ENCODE data around the gene CNTLN. TPM values are rescaled to one million over a fixed set of nuclear protein-coding genes. Genes with fewer than 3 reads are reported as not detected.

CNTLN gene
- polyA plus RNA-seq (ENCODE audit: insufficient read length in 12 of 12), result 10 to 100 TPM in 7 of 12 donors, 1 to 10 TPM in 4, not detected in 1; 6.3 to 16.1 (median 10.3) TPM
- long read RNA-seq, donor 1, full-length matches to known transcripts, result 2 of 2 reads
- long read RNA-seq, donor 1, partial matches to known transcripts, result 0 of 2 reads
- long read RNA-seq, donor 1, other reads (novel, unspliced or antisense), result 0 of 2 reads
- long read RNA-seq, donor 2, full-length matches to known transcripts, result 3 of 3 reads
- long read RNA-seq, donor 2, partial matches to known transcripts, result 0 of 3 reads
- long read RNA-seq, donor 2, other reads (novel, unspliced or antisense), result 0 of 3 reads
- long read RNA-seq, donor 3, result 0 reads
- long read RNA-seq, donor 4, result 0 reads
- long read RNA-seq, donor 5, result 0 reads
- long read RNA-seq, donor 6, result 0 reads
- long read RNA-seq, donor 7, result 0 reads
- long read RNA-seq, donor 8, result 0 reads
- long read RNA-seq, donor 9, full-length matches to known transcripts, result 1 of 1 reads
- long read RNA-seq, donor 9, partial matches to known transcripts, result 0 of 1 reads
- long read RNA-seq, donor 9, other reads (novel, unspliced or antisense), result 0 of 1 reads
- long read RNA-seq, donor 10, result 0 reads
- long read RNA-seq, donor 11, full-length matches to known transcripts, result 3 of 3 reads
- long read RNA-seq, donor 11, partial matches to known transcripts, result 0 of 3 reads
- long read RNA-seq, donor 11, other reads (novel, unspliced or antisense), result 0 of 3 reads

DNA sequence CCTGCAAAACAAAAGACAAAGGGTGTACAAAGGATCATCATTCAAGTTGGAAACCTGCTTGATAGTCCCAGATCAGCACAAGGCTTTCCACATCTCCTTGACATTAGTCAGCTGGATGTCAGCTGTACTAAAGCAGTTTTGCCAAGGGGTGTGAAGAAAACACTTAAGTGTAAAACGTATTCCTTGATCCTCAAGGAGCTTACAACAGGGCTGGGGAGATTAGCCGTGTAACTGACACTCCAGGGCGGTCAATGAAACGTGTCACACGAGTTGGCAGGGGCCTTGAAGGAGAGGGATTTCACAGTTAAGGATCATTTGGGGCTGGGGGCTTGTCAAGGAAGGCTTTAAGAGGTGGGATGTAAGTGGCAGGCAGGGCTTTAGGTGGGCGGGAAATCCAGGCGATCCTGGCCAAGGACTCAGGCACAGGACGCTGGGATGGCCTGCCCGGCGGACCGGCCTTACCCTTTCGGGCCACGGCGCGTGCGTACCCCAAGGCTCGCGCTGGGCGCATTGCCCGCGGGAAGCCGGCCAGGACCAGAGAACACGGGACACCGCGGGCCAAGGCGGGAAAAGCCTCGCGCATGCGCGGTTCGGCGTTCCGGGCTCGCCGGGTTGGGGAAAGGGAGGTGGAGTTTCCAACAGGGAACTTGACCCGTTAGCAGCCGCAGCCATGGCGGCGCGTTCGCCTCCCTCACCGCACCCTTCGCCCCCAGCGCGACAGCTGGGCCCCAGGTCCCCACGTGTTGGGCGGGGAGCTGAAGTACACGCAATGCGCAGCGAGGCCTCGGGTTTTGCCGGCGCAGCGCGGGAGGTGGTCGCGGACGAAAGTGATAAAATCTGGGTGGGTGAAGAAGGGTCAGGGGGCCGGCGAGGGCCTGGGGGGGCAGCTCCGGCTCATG, at the start of gene CNTLN:
TSS of gene CNTLN (plus strand) at position 645 of the 899 bp plus-strand sequence. CDS start at position 671, 26 bp downstream.
- peak; percentile 95 for DNase-seq

- DNase-seq, result no peak
These were observed 46.3 kb upstream of the CNTLN start for GRCh38 chr9:17088566-17088965.

DNA sequence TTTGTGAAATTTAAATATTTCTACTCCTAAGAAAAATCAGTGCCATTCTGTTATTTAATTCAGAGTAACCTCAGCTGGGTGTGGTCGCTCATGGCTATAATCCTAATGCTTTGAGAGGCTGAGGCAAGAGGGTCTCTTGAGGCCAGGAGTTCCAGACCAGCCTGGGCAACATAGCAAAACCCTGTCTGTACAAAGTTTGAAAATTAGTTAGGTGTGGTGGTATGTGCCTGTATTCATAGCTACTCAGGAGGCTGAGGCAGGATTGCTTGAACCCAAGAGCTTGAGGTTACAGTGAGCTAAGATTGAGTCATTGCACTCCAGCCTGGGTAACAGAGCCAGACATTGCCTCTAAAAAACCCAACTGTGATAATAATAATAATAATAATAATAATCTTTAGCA, 44.8 kb upstream of the CNTLN start:
- no peak for DNase-seq

DNA sequence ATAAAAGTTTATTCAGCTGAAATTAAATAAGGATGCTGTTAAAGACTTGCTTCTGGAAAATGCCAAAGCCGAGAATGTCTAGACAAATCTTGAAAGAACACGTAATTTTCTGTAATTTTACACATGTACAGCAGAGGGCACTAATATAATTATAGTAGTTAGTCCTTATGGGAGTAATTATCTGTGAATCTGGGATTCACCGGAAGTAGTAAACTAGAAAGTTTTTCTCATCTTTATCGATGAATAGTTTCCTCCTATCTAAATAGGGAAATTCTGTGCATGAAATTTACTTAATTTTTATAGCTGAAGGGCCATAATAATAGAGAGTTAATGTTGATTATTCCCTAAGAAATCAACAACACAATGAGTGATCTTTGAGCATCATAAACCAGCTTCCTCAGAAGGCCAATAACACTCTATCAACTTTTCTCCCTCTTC, 18.4 kb upstream of the CNTLN start:
- no peak for DNase-seq

- DNase-seq, result no peak
These were observed 17.5 kb upstream of the CNTLN start for GRCh38 chr9:17117372-17117771.

- no peak for DNase-seq
These were observed 14.6 kb upstream of the CNTLN start for GRCh38 chr9:17120203-17120602.

GRCh38 chr9:17121264-17121663, 13.6 kb upstream of the CNTLN start:
- DNase-seq, result no peak

DNA sequence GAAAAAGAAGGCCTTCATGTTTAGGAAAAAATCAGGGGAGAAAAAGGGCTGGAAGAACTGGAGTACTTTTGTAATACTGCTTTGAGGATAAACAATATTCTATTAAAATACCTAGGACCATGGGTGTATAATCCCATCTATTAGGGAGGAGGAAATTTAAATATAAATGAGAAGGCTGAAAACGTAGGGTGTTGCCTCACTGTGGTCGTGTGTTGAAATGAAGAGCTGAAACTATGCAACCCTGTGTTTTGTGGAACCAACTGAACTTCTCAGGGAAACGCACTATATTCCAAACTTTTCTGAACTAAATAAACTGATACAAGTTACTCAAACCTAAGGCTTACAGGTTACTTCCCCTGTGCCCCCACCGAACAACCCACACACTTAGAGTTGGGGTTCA, 4.5 kb upstream of the CNTLN start:
- DNase-seq, result no peak

- no peak for DNase-seq
These were observed 4.1 kb upstream of the CNTLN start for GRCh38 chr9:17130725-17131124.

DNA sequence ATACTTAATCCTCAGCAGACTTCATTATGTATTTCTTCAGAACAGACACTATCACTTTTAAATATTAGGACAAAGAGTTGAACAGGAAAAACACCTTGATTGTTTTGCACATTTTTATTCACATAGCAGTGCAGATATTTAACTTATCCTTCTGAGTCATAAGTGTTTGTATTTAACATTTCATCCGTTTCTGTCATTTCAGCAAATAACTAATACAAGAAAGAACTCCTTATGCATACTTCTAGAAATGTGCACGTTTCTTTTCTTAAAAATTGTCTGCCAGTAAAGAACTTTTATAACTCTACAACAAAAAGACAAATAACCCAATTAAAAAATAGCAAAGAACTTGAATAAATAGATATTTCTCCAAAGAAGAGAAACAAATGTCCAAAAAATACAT, 3.3 kb upstream of the CNTLN start:
- no peak for DNase-seq

DNA sequence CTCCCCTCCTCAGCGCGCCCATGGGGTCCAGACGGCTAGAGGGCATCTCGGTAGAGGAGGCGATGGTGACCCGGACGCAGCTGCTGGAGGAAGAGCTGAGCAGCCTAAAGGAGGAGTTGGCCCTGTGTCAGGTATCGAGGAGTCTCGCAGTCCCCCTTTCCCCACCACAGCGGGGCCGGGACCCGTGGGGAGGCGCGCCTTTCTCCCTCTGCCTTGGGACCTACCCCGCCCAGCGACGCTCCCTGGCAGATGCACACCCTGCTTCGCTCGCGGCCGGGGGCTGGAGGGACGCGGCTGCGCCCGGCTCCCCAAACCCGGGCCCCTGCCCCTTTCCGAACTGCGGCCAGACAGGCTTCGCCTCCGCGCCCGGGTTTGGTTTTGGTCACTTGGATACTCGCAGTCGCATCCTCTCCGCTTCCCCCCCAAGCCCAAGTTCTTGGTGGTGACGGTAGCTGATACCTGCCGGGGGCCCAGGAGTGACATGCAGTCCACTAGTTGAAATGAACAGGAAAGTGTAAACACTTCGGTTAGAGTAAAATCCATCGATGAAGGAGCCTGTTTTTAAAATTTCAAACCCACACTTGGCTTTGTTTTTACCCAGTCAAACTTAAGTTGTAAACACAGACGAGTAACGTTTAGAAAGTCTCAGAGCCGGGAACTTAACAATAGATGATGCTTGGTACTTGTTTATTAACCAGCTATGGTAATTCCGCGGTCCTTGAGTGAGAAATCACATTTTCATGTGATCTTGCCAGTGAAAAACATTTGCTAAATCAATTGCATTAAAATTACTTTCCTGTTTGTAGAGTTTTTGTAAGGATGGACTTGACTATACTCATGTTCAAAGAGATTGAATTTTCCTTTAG, 688 bp downstream of the CNTLN start:
- peak; percentile 70 for DNase-seq

DNA sequence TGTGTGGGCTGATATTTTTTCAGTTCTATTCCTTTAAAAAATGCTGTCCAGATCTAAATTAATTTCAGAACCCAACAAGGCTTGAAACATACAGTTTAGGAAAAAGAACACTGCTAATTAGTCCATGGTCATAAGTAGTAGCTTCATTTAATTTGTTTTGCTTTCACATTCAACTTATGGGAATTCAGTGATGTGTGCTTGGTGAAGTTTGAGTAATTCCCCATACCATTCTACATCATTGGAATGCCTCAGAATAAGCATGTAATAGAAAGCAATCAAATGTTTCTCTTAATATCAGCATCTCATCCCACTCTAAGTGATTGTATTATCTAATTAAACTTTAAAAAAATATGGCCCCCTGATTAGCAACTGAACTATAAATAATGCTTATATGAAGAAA, 2.7 kb downstream of the CNTLN start:
- no peak for DNase-seq

DNA sequence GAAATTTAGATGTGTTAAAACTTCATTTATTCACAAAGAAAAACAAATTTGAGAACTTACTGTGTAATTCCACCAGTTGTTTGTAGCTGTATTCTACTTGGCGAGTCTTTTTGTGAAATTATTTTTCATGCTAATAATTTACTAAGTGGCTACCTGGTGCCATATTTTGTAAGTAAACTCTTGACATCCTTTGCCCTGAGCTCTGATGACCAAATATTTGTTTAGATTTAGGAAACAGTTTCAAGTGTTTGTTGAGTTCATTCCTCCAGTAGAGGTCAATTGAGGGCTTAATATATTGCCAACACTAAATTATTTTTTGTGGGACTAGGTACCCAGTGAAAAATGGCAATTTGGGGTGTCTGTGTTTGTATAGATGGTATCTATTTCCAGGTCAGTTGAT, 3.7 kb downstream of the CNTLN start:
- DNase-seq, result no peak

DNA sequence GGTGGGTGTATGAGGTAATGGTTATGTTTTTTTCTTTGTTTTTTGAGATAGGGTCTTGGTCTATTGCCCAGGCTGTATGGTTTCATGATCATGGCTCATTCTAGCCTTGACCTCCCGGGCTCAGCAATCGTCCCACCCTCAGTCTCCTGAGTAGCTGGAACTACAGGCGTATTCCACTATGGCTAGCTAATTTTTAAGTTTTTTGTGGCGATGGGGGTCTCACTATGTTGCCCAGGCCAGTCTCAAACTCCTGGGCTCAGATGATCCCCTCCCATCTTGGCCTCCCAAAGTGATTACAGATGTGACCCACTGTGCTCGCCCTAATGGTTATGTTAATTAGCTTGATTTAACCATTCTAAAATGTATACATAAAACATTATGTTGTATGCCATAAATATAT, 5.6 kb downstream of the CNTLN start:
- no peak for DNase-seq

DNA sequence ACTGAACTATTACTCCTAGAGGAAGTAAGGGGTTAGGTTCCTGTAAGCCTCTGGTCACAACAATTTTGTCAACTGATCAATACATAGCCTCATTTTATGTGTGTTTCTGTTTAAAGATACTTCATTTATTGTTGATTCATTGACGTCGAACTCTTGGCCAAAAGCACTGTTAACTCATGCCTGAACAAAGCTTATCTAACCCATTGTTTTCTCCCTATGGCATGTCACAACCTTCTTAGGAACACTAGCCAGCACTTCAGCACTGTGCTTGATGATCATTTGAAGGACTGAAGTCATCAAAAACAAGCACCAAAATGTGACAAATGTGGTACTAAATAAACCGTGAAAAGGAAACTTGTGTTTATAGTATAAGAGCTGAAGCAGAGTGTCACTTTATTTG, 13.5 kb downstream of the CNTLN start:
- DNase-seq, result no peak

- DNase-seq, result no peak
These were observed 24.6 kb downstream of the CNTLN start for GRCh38 chr9:17159469-17159868.

DNA sequence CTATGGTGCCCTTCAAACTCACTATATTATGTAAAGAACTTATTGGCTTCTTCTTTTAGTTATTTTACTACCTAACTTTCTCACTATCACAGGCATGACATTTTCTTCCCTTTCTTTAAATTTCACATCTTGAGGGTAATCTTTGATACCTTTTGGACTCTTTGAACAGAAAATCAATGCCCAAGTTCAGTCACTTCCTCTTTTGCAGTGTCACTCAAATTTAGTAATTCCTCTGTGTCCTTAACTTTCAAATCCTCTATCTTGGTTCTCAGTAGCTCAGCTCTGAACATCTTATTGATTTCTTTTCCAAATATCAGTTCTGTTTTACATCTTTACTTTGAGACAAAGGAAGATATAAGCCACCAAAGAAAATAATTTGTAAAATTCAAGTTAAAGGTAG, 25.5 kb downstream of the CNTLN start:
- no peak for DNase-seq

DNA sequence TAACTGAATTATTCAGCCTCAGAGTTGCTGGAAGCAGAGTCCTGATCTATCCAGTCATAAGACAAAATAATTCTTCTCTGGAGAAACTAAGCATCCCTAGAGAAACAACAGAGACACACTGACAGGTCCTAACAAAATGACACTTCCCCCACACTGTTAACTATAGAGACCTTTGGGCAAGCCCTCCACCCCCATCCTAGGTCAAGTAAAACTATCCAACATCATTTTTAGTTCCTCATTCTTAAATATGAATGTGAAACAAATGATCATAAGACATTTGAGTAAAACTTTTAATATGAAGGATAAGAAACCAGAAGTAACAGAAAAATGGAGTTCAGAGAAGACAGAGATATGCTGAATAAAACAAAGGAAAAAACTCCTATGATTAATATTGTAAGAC, 30.9 kb downstream of the CNTLN start:
- no peak for DNase-seq

DNA sequence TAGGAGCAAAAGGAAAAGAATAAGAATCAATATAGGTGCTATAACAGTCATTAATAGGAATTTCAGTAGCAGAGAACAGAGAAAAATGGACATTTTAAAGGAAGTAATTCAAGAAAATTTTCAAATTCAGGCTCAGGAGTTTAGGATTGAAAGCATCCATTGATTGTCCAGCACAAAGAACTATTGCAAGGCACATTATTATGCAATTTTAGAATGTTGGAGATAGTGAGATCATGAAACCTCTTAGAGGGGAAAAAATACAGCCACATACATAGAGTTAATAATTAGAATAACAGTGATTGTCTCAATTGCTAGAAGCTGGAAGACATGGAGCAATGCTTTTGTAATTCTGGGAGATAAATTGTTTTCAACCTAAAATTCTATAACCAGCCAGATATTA, 31.5 kb downstream of the CNTLN start:
- DNase-seq, result no peak

DNA sequence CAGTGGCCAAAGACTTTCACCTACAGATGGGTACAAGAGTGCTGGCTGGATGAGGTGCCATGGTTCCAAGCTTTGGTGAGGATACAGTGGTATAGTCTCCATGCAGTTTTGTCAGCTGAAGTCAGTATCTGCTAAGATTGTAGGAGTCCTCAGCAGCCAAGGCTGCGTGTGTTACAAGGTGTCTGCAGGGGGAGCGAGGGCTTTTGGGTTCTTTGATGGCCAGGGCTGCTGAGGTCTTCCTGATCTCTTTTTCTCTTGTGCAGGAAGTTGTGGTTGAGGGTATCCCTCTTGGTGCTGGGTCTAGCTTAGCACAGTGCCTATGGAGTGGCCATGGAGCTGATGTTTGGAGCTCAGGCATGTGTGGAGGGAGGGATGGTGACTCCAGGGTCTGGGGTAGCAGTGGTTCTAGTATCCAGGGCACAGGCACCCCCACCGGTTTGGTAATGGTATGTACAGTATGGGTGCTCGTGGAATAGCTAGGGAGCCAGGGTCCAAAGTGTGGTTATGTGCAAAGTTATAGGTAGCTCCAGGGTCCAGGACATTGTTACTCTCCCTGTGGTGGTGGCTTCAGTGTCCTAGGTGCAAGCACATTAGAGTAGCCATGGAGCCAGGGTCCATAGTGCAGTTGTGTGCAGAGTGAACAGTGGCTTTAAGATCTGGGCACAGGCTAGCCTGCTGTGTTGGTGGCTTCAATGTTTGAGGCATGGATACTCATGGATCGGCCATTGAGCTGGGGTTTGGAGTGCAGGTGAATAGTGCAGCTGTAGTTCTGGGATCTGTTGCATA, 36.7 kb downstream of the CNTLN start:
- no peak for DNase-seq
